Femur (tissue), 1 donor: ENCODE results near the gene TLR10.

ENCODE experiments used
- DNase-seq: peaks from one replicate; pipeline ENCODE4 v3.0.0-alpha.2; 2017

TLR10 gene

GRCh38 chr4:38765382-38765781 lies 17.4 kb downstream of the TLR10 start:
- no peak for DNase-seq

DNA sequence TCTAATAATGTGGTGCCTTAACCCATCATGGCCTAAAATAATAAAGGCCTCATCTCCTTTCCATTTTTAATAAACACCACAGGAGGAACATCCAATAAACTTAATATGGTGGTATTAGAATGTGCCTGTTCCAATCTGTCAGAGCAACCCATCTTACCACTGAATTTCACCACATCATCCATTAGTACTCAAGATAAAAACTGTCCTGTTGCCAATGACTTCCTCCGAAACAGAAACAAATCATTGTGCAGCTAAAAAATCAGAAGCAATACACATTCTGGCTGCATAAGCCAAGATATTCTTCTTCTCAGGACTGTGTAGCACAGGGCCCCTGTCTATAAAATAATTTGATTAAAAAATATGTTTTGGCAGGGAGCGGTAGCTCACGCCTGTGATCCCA lies 18.5 kb downstream of the TLR10 start:
- no peak for DNase-seq

DNA sequence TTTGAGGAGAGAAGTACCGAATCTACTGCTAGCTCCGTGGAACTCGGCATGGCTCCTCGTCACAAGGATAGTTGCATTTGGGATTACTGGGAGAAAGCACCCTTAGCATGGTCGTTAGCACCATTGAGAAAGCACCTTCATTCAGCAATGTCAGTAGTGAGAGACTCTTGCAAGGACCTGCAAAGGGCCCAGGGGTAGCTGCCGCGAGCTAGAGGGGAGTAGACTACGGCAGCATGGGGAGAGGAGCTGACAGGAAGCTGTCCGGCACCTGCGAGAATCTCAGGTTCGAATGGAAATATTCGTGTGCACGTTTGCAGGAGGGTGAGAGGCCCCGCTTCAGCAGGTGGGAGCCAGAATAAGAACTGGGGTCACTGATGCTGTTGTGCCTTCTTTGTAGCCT lies 20.2 kb downstream of the TLR10 start:
- no peak for DNase-seq

DNA sequence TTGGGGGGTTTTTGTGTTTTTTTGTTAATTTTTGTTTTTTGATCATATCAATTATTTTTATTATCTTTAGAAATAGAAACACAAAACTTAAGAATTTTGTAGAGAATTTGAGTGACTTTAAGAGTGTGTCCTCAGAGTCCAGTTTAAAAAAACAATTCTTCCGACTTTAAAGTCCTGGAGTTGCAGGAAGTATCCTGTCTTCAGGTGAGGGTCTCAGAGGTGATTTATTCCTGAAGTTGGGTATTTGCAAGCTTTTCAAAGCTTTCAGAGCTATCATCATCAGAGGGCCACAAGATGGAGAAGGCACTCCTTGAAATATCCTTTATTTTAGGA lies 23.0 kb downstream of the TLR10 start:
- DNase-seq = no peak

DNA sequence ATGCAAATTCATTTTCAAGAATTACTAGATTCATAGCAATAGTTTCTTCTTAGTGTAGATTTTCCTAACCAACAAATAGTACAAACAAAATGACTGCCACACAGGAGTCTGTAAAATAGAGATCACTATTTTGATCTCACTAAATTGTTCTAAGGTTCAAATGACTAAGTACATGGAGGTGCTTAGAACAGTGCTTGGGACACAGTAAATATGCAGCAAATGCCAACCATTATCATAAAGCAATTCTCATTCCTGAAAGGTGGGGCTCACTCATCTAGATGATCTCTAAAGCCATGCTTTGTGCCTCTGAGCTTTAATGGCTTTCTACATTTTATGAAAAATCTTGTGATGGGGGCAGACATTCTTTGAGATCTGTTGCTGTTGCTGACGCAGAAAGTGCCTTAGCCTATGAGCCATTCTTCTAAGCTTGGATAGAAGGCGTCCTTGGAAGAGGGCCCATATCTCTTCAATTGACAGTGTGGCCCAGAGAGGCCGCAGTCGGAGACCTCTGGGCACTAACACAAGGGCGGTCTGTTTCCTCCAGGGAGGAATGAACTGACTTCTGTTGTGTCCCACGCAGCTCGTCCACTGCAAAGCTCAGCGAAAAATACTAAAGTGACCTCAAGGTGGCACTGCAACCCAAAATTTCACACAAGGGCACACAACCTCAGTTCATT lies 23.5 kb downstream of the TLR10 start:
- peak; percentile 79 for DNase-seq

GRCh38 chr4:38757945-38758600 lies 24.7 kb downstream of the TLR10 start:
- no peak for DNase-seq

GRCh38 chr4:38752941-38753806 lies 29.6 kb downstream of the TLR10 start:
- peak; percentile 93 for DNase-seq

GRCh38 chr4:38752372-38752940 lies 30.3 kb downstream of the TLR10 start:
- no peak for DNase-seq

GRCh38 chr4:38751341-38752010 lies 31.3 kb downstream of the TLR10 start:
- DNase-seq = no peak

GRCh38 chr4:38749336-38749735 lies 33.5 kb downstream of the TLR10 start:
- DNase-seq = no peak

GRCh38 chr4:38747629-38748028 lies 35.2 kb downstream of the TLR10 start:
- DNase-seq = no peak

DNA sequence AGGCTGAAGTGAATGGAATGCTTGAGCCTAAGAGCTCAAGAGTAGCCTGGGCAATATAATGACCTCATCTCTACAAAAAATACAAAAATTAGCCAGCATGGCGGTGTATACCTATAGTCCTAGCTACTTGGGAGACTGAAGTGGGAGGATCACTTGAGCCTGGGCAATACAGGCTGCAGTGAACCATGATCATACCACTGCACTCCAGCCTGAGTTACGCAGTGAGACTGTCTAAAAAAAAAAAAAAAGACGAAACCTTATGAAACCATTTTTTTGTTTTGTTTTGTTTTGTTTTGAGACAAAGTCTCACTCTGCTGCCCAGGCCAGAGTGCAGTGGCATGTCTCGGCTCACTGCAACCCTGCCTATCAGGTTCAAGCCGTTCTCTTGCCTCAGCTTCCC lies 36.9 kb downstream of the TLR10 start:
- no peak for DNase-seq

DNA sequence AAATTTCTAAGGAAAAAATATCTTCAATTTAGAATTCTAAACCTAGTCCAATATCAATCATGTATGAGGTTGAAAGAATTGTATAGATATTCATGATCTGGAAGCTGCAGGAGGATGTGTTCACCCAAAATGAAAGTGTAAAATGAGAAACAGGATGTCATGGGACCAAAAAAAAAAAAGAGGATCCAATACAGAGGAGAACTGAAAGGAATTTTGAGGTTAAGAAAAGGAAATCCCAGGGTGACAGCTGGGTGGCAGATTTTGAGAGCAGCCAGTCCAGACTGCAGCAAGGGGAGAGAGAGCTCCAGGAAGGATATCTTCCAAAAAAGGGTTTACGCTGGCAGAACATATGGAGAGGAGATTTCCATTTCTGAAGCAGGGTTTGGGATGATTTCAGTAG lies 38.9 kb downstream of the TLR10 start:
- DNase-seq = no peak

DNA sequence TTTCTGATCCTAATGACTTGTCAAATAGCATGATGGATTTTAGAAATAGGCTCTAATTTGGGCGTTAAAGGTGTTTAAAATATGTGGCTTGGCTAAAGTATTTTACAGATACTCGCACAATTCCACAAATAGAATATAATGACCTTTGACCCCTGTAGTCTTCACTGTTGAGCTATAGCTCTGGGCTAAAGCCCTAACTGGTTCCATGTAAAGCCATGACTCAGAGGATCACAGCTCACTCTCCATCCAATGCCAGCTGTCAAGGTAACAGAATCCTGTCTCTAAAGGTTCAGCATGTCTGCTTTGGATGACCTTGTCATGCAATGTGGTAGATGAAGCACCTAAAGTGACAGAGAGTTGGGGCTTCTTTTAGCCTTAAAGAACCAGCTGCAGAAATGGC lies 42.5 kb downstream of the TLR10 start:
- no peak for DNase-seq

DNA sequence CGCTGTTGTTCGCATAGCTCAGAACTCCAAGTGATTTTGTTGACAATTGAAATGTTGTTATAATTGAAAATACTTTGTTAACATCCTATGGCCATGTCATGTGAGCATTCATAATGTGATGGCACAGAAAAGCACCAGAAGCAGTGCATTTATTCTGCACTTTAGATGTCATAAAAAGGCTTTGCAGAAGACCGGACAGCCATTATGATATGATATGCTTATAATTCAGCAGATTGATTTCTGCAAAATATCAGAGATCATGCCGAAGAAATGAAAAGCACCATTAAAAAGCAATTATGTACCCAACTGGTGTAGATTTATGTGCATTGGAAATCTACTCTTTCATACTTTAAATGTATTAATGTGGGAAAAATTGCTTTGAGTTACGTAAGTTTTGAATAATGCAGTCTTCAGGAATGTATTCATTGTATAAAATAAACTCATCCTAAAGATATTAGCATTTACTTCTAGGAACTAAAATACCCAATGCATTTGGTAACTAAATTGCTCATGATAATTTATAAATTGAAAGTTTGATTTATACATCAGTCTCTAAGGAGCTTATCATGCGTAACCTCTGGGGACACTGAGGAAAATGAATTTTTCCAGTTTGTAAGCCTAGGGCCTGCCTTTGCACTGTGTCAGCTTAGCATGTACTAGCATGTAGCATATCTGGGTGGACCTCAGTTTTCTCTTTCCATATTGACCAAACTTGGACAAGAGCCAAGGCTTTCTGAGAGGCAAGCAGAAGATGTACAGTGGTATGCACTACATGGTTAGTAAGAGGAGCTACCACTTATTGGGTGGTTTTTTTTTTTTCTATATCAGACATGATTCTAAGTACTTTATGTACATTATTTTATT lies 43.6 kb downstream of the TLR10 start:
- no peak for DNase-seq

DNA sequence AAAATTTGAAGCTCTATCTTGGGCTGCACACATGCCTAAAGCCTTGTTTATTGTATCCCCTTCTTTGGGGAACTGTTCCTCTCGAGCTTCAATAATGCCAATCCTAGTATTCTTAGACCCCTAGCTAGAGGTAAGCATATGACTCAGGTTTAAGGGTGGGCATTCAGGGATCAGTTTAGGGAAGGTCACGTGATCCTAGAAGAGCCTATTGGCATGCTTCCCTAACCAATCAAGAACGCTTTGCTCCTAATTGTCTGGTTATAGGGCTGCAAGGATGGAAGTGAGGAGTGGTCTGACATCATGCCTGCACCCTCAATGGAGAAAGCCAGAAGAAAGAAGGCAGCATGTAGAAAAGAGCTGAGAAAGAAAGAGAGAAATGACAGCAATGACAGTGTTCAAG lies 46.9 kb downstream of the TLR10 start:
- no peak for DNase-seq

GRCh38 chr4:38734911-38735310 lies 47.9 kb downstream of the TLR10 start:
- DNase-seq = no peak

DNA sequence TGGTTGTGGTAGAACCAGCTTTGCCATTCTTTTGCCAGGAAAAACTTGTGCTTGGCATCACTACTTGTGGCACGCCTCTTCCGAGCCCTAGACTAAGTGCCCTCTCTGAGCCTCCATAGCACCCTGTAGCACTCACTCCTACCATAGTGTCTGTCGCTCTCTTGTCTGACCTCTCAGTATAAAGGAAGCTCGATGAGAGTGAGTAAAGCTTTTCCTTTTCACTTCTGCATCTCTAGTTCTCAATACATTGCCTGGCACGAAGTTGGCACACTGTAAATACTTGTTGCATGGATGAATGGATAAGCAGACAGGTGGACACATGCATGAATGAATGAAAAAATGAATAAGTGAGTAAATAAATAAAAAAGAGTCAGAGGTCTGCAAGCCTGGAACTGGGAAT lies 48.3 kb downstream of the TLR10 start:
- DNase-seq = no peak

GRCh38 chr4:38733663-38734062 lies 49.1 kb downstream of the TLR10 start:
- DNase-seq = no peak

DNA sequence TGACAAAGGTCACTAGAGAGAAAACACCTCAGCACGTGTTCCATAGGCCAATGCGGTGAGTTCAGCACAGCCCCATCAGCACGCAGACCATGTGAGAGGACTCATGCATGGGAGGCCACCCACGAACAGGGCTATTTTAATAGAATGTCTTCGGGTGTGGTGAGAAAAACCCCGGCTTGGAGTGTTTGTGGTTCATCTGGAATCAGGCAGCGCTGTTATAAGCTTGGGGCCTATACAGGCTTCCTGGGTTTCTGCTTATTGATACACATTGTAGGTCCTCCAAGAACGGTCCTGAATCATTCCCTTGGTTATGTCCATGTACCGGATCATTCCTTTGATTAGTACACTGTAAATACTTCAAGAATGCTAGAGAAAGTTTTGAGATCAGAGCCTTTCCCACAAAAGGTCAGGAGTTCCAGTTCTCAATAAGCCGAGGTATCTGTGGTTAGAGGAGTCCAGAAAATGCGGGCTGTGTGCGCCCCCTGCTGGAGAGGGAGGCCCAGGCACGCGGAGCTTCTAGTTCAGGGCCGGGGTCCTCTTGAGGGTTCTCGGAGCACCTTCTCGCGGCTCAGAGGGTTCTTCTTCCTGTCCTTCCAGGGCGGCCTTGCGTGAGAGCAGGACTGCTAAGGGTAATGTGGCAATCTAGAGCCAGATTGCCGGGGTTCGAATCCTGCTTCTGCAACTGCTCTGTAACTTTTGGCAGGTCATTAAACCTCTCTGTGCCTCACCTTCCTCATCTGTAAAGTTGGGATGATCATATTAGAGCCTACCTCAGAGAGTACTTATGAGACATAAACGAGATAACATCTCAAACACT lies 51.8 kb downstream of the TLR10 start:
- peak; percentile 88 for DNase-seq

GRCh38 chr4:38730493-38730829 lies 52.3 kb downstream of the TLR10 start:
- no peak for DNase-seq
